ENCODE measurements around the gene IGFALS.
"Not testable (repeated sequence)": the region's sequence is repeated elsewhere in the genome, so short reads cannot be mapped to it uniquely, and the experiment has no call there.

Gene IGFALS

GRCh38 chr16:1817716-1818115 lies 24.2 kb upstream of the IGFALS start:
- DNase-seq = no peak

- no peak for DNase-seq
Measured at GRCh38 chr16:1817276-1817589, 23.7 kb upstream of the IGFALS start.

- DNase-seq = no peak
Measured at GRCh38 chr16:1816396-1817275, 23.1 kb upstream of the IGFALS start.

GRCh38 chr16:1815461-1815860 lies 22.0 kb upstream of the IGFALS start:
- no peak for DNase-seq

GRCh38 chr16:1812732-1813163 lies 19.2 kb upstream of the IGFALS start:
- peak; percentile 43 to 54 for DNase-seq

- no peak for DNase-seq
Measured at GRCh38 chr16:1810536-1810935, 17.0 kb upstream of the IGFALS start.

GRCh38 chr16:1810106-1810505 lies 16.6 kb upstream of the IGFALS start:
- no peak for DNase-seq

GRCh38 chr16:1809281-1809801 lies 15.8 kb upstream of the IGFALS start:
- DNase-seq = no peak

GRCh38 chr16:1808691-1809090 lies 15.2 kb upstream of the IGFALS start:
- DNase-seq = no peak

GRCh38 chr16:1807626-1808025 lies 14.1 kb upstream of the IGFALS start:
- DNase-seq = no peak

GRCh38 chr16:1800701-1801100 lies 7.2 kb upstream of the IGFALS start:
- no peak for DNase-seq

GRCh38 chr16:1799263-1799662 lies 5.8 kb upstream of the IGFALS start:
- not testable (repeated sequence) for DNase-seq

- no peak for DNase-seq
Measured at GRCh38 chr16:1794908-1795666, 1.6 kb upstream of the IGFALS start.

- no peak for DNase-seq
Measured at GRCh38 chr16:1794221-1794871, 841 bp upstream of the IGFALS start.

- no peak for DNase-seq
Measured at GRCh38 chr16:1792836-1793577, 498 bp downstream of the IGFALS start.

- no peak for DNase-seq
Measured at GRCh38 chr16:1791943-1792812, 1.3 kb downstream of the IGFALS start.

GRCh38 chr16:1791256-1791942 lies 2.1 kb downstream of the IGFALS start:
- no peak for DNase-seq

GRCh38 chr16:1790611-1791255 lies 2.8 kb downstream of the IGFALS start:
- no peak for DNase-seq

- DNase-seq = no peak
Measured at GRCh38 chr16:1790261-1790610, 3.3 kb downstream of the IGFALS start.

GRCh38 chr16:1789643-1790045 lies 3.9 kb downstream of the IGFALS start:
- DNase-seq = no peak

GRCh38 chr16:1788708-1789100 lies 4.8 kb downstream of the IGFALS start:
- no peak for DNase-seq
